IMR-90 (cell line): Measurements from ENCODE around the gene ERVFRD-1. TPM values are rescaled to one million over a fixed set of nuclear protein-coding genes. Genes with fewer than 3 reads are reported as not detected.

Source experiments
- ATAC-seq: fragments of 200-7000 bp; cut with Tn5 transposase; 2 replicates; pipeline ENCODE4 v1.9.1; 2020; ENCODE audit warnings: low read depth, mild to moderate bottlenecking, moderate library complexity
- BruUV-seq: library from RNA; stranded (reverse); fragments of 400-500 nt; replicated peaks from 2 replicates; lab custom pipeline; 2021; lab: Mats Ljungman, UMichigan
- CTCF ChIA-PET: fragments of 300-600 bp; formaldehyde crosslinking; extraction: SDS; loops from one replicate; lab custom pipeline; 2021; ENCODE audit warnings: antibody characterized with exemption; lab: Yijun Ruan, JAX
- POLR2A ChIA-PET: fragments of 300-600 bp; sonication (Branson Sonifier 250); formaldehyde crosslinking; loops from one replicate; lab custom pipeline; 2022; ENCODE audit warnings: antibody characterized with exemption; ENCODE audit not compliant: unreplicated experiment; lab: Charles Lee
- DNase-seq: peaks from one replicate; pipeline ENCODE4 v3.0.0; 2013
- H2AFZ ChIP-seq: replicated peaks from 2 replicates; pipeline ENCODE3; 2013; ENCODE audit warnings: low read length, mild to moderate bottlenecking; ENCODE audit not compliant: poor library complexity
- H2AK5ac ChIP-seq: 2 replicates; pipeline ENCODE4 v1.6.1; 2013; ENCODE audit warnings: low read depth, low read length, inconsistent platforms
- H2AK9ac ChIP-seq: replicated peaks from 2 replicates; pipeline ENCODE3; 2013; ENCODE audit warnings: mild to moderate bottlenecking, low read depth, low read length, moderate library complexity; ENCODE audit not compliant: poor library complexity
- H2BK120ac ChIP-seq: 2 replicates; pipeline ENCODE4 v1.6.1; 2013; ENCODE audit warnings: low read depth, low read length, inconsistent platforms
- H2BK15ac ChIP-seq: 3 replicates; pipeline ENCODE4 v1.6.1; 2013; ENCODE audit warnings: low read depth, low read length, inconsistent platforms
- H2BK20ac ChIP-seq: 2 replicates; pipeline ENCODE4 v1.6.1; 2013; ENCODE audit warnings: low read depth, mild to moderate bottlenecking, inconsistent platforms, low read length, moderate library complexity
- H2BK5ac ChIP-seq: 2 replicates; pipeline ENCODE4 v1.6.1; 2013; ENCODE audit warnings: mild to moderate bottlenecking, low read depth, low read length, inconsistent platforms; ENCODE audit not compliant: poor library complexity, severe bottlenecking
- H3K14ac ChIP-seq: replicated peaks from 2 replicates; pipeline ENCODE4 v1.6.1; 2013; ENCODE audit warnings: low read depth, low read length, inconsistent platforms
- H3K18ac ChIP-seq: 2 replicates; pipeline ENCODE4 v1.6.1; 2013; ENCODE audit warnings: low read depth, low read length, control low read depth
- H3K23ac ChIP-seq: 2 replicates; pipeline ENCODE4 v1.6.1; 2013; ENCODE audit warnings: low read depth, low read length, inconsistent platforms
- H3K27ac ChIP-seq: 2 replicates; pipeline ENCODE4 v1.5.1; 2013; ENCODE audit warnings: mild to moderate bottlenecking, control low read depth, low read length; ENCODE audit not compliant: insufficient read depth
- H3K27me3 ChIP-seq: 2 replicates; pipeline ENCODE4 v1.6.1; 2013; ENCODE audit warnings: low read length; ENCODE audit not compliant: control insufficient read depth, insufficient read depth
- H3K36me3 ChIP-seq: 2 replicates; pipeline ENCODE4 v1.6.1; 2013; ENCODE audit warnings: low read length, mixed read lengths; ENCODE audit not compliant: control insufficient read depth, insufficient read depth
- H3K4ac ChIP-seq: 2 replicates; pipeline ENCODE4 v1.6.1; 2013; ENCODE audit warnings: low read depth, low read length, inconsistent platforms
- H3K4me1 ChIP-seq: 2 replicates; pipeline ENCODE4 v1.6.1; 2013; ENCODE audit warnings: low read length, mixed read lengths; ENCODE audit not compliant: control insufficient read depth, insufficient read depth
- H3K4me2 ChIP-seq: 2 replicates; pipeline ENCODE4 v1.6.1; 2013; ENCODE audit warnings: low read depth, mild to moderate bottlenecking, control low read depth, low read length, moderate library complexity
- H3K4me3 ChIP-seq: 2 replicates; pipeline ENCODE4 v1.5.1; 2013; ENCODE audit warnings: low read depth, mild to moderate bottlenecking, control low read depth, low read length, moderate library complexity; ENCODE audit not compliant: insufficient read depth
- H3K56ac ChIP-seq: 2 replicates; pipeline ENCODE4 v1.6.1; 2013; ENCODE audit warnings: low read length, inconsistent platforms; ENCODE audit not compliant: insufficient read depth; ENCODE audit errors: extremely low read depth
- H3K79me1 ChIP-seq, 2 experiments: 2 replicates each; pipeline ENCODE4 v1.6.1; 2013; ENCODE audit warnings: low read length in 2 of 2, inconsistent platforms in 1 of 2, low read depth in 1 of 2
- H3K9ac ChIP-seq: 2 replicates; pipeline ENCODE4 v1.6.1; 2013; ENCODE audit warnings: low read depth, low read length, control low read depth
- H3K9me1 ChIP-seq: 2 replicates; pipeline ENCODE4 v1.6.1; 2013; ENCODE audit warnings: low read length, inconsistent platforms; ENCODE audit not compliant: insufficient read depth
- H3K9me3 ChIP-seq: 2 replicates; pipeline ENCODE4 v1.6.1; 2013; ENCODE audit warnings: low read length; ENCODE audit not compliant: control insufficient read depth, insufficient read depth
- H4K20me1 ChIP-seq: 2 replicates; pipeline ENCODE4 v1.6.1; 2013; ENCODE audit warnings: low read length, inconsistent platforms; ENCODE audit not compliant: insufficient read depth
- H4K5ac ChIP-seq: 2 replicates; pipeline ENCODE4 v1.6.1; 2013; ENCODE audit warnings: mild to moderate bottlenecking, low read depth, low read length, control low read depth
- H4K8ac ChIP-seq, 2 experiments: 2 replicates each; pipeline ENCODE4 v1.6.1; 2013; ENCODE audit warnings: low read depth in 2 of 2, low read length in 2 of 2, control low read depth in 1 of 2, inconsistent platforms in 1 of 2
- H4K91ac ChIP-seq: 2 replicates; pipeline ENCODE4 v1.6.1; 2013; ENCODE audit warnings: low read depth, low read length, inconsistent platforms; ENCODE audit not compliant: insufficient read depth
- BHLHE40 ChIP-seq: fragments of 150-350 bp; IDR thresholded peaks from 2 replicates; pipeline ENCODE4 v1.6.1; 2016; ENCODE audit warnings: mild to moderate bottlenecking, low read depth, low read length
- CEBPB ChIP-seq: IDR thresholded peaks from 2 replicates; pipeline ENCODE4 v1.6.1; 2012; ENCODE audit warnings: low read depth, low read length, improper control_type of control experiment
- CHD1 ChIP-seq: IDR thresholded peaks from 2 replicates; pipeline ENCODE4 v1.6.1; 2012; ENCODE audit warnings: low read depth, low read length, improper control_type of control experiment
- CTCF ChIP-seq: conservative IDR thresholded peaks from 2 replicates; pipeline ENCODE4 v1.5.1; 2012; ENCODE audit warnings: mild to moderate bottlenecking, low read depth, low read length, improper control_type of control experiment
- FOS ChIP-seq: fragments of 150-350 bp; IDR thresholded peaks from 2 replicates; pipeline ENCODE4 v1.6.1; 2016; ENCODE audit warnings: low read depth, low read length
- MAFK ChIP-seq: IDR thresholded peaks from 2 replicates; pipeline ENCODE4 v1.6.1; 2012; ENCODE audit warnings: low read depth, low read length, improper control_type of control experiment
- MAZ ChIP-seq: IDR thresholded peaks from 2 replicates; pipeline ENCODE4 v1.6.1; 2012; ENCODE audit warnings: low read depth, mild to moderate bottlenecking, low read length, improper control_type of control experiment, moderate library complexity, borderline replicate concordance
- MXI1 ChIP-seq: IDR thresholded peaks from 2 replicates; pipeline ENCODE4 v1.6.1; 2012; ENCODE audit warnings: low read depth, mild to moderate bottlenecking, low read length, moderate library complexity, borderline replicate concordance
- NFE2L2 ChIP-seq: fragments of 150-350 bp; IDR thresholded peaks from 2 replicates; pipeline ENCODE4 v1.6.1; 2016; ENCODE audit warnings: low read depth, mild to moderate bottlenecking, low read length
- POLR2A ChIP-seq: IDR thresholded peaks from 2 replicates; pipeline ENCODE4 v1.6.1; 2012; ENCODE audit warnings: mild to moderate bottlenecking, low read depth, low read length
- RAD21 ChIP-seq: IDR thresholded peaks from 2 replicates; pipeline ENCODE4 v1.6.1; 2012; ENCODE audit warnings: low read length, improper control_type of control experiment
- RCOR1 ChIP-seq: IDR thresholded peaks from 2 replicates; pipeline ENCODE4 v1.6.1; 2012; ENCODE audit warnings: mild to moderate bottlenecking, low read length, improper control_type of control experiment; ENCODE audit not compliant: insufficient replicate concordance
- RFX5 ChIP-seq: IDR thresholded peaks from 2 replicates; pipeline ENCODE4 v1.8.0; 2012; ENCODE audit warnings: low read depth, mild to moderate bottlenecking, low read length, moderate library complexity
- SMC3 ChIP-seq: fragments of 150-350 bp; IDR thresholded peaks from 2 replicates; pipeline ENCODE4 v1.6.1; 2016; ENCODE audit warnings: low read depth, mild to moderate bottlenecking, antibody characterized with exemption, low read length, moderate library complexity
- USF2 ChIP-seq: fragments of 150-350 bp; IDR thresholded peaks from 2 replicates; pipeline ENCODE4 v1.6.1; 2017; ENCODE audit warnings: mild to moderate bottlenecking, antibody characterized with exemption, low read length, low read depth
- WGBS, 2 experiments: methylation state at CpG; one replicate each; pipeline versions ENCODE4 v1.1.5 to v1.1.7; 2013; ENCODE audit warnings: missing lambda C conversion rate in 2 of 2; ENCODE audit not compliant: insufficient read length in 1 of 2; ENCODE audit errors: extremely low coverage in 2 of 2; 5-methylcytosine and 5-hydroxymethylcytosine counted together
- dilution Hi-C: fragments of 300-500 bp; cut with HindIII; formaldehyde crosslinking; loops from one replicate; pipeline ENCODE4 v1.14.3; 2018; ENCODE audit warnings: low sequenced_read_pairs; ENCODE audit not compliant: unreplicated experiment
- in situ Hi-C: fragments of 300-500 bp; cut with MboI; formaldehyde crosslinking; loops from 3 replicates; pipeline ENCODE4 v1.14.3; 2019; ENCODE audit warnings: low sequenced_read_pairs, inconsistent platforms, mixed read lengths
- intact Hi-C: fragments of 100-400 bp; cut with micrococcal nuclease; formaldehyde crosslinking; loops from 2 replicates; pipeline ENCODE4 v1.10.0; 2022
- polyA plus RNA-seq, 3 experiments: library from polyadenylated mRNA; depleted of rRNA; stranded (reverse); fragments of >200 nt; gene quantifications; 2 replicates each; pipeline ENCODE4 v1.2.3, GENCODE V29; 2012; ENCODE audit warnings: low replicate concordance in 1 of 3
- total RNA-seq: library from RNA; depleted of rRNA; stranded (reverse); fragments of >200 nt; gene quantifications from 2 replicates; pipeline ENCODE4 v1.2.3, GENCODE V29; 2012
- TF ChIP-seq, protein P1 (sequence below): fragments of 150-350 bp; IDR thresholded peaks from 2 replicates; pipeline ENCODE4 v1.6.1; 2016; ENCODE audit warnings: low read depth, mild to moderate bottlenecking, low read length, moderate library complexity, borderline replicate concordance

ERVFRD-1 gene
- total and polyA plus RNA-seq, 2 of the 4 experiments (the other 2 are of a cell fraction) = not detected

- Histone ChIP-seq H3K14ac (no peak overlapping the region), H3K9me1 (peaks cover 3% of the 10 kb centered on the region; the same call in 1 of the 2 replicates), H2AK9ac (no peak overlapping the region), H2AK5ac (no peak overlapping the region), H2BK120ac (no peak overlapping the region), H2AFZ (no peak overlapping the region), H3K9ac (no peak overlapping the region), H3K4me1 (no peaks in the 10 kb centered on the region), H2BK20ac (no peak overlapping the region), H3K4me3 (no peak overlapping the region), H3K4ac (no peak overlapping the region), H3K23ac (no peak overlapping the region), H4K91ac (no peak overlapping the region), H3K27me3 (no peaks in the 10 kb centered on the region), H4K8ac (no peak overlapping the region), H2BK15ac (no peak overlapping the region), H4K20me1 (peaks cover 46% of the 10 kb centered on the region; the same call in 1 of the 2 replicates), H3K56ac (no peak overlapping the region), H3K79me1 (peaks cover 38 to 71% of the 10 kb centered on the region in 2 experiments), H3K18ac (no peak overlapping the region), H3K9me3 (peaks cover 3% of the 10 kb centered on the region; the same call in 1 of the 2 replicates), H3K27ac (no peak overlapping the region), H2BK5ac (no peak overlapping the region), H4K5ac (no peak overlapping the region), H3K36me3 (no peaks in the 10 kb centered on the region; the same call in 1 of the 2 replicates), H3K4me2 (no peak overlapping the region)
- intact Hi-C loops (no loop called here), in situ Hi-C loops (no loop called here), dilution Hi-C loops (no loop called here)
- DNase-seq (no peak), ATAC-seq (no peak)
- ChIA-PET CTCF (interaction anchor here (0.7 kb wide), 1 partner anchor 15 kb away, joined by 5 read pairs; no protein-coding TSS in a partner anchor), POLR2A (no interaction called here)
- 90% methylated on average over 2 of the region's 5 CpGs; no CpG with 5 or more reads in 1 of the 2 experiments for WGBS, 2 experiments
- BruUV-seq = no TSS peak
- TF ChIP-seq RFX5 (no peak), NFE2L2 (no peak), CTCF (no peak), CHD1 (no peak), RCOR1 (no peak), SMC3 (no peak), POLR2A (no peak), USF2 (no peak), BHLHE40 (no peak), FOS (no peak), MAZ (no peak), CEBPB (no peak), RAD21 (no peak), MAFK (no peak), MXI1 (no peak)
- TF ChIP-seq, protein P1, sequence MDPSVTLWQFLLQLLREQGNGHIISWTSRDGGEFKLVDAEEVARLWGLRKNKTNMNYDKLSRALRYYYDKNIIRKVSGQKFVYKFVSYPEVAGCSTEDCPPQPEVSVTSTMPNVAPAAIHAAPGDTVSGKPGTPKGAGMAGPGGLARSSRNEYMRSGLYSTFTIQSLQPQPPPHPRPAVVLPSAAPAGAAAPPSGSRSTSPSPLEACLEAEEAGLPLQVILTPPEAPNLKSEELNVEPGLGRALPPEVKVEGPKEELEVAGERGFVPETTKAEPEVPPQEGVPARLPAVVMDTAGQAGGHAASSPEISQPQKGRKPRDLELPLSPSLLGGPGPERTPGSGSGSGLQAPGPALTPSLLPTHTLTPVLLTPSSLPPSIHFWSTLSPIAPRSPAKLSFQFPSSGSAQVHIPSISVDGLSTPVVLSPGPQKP = no peak
These were observed 10.1 kb downstream of the ERVFRD-1 start for GRCh38 chr6:11101417-11101816.
